Activated CD4-positive, CD25-positive, alpha-beta regulatory T cell (primary cell): ENCODE results near the gene NDUFC2.
"Not testable (repeated sequence)": the region's sequence is repeated elsewhere in the genome, so short reads cannot be mapped to it uniquely, and the experiment has no call there.

Source experiments
- DNase-seq, 4 experiments: peaks; one replicate each; lab custom pipeline; 2025; lab: John Stamatoyannopoulos, UW

The NDUFC2 gene

DNA sequence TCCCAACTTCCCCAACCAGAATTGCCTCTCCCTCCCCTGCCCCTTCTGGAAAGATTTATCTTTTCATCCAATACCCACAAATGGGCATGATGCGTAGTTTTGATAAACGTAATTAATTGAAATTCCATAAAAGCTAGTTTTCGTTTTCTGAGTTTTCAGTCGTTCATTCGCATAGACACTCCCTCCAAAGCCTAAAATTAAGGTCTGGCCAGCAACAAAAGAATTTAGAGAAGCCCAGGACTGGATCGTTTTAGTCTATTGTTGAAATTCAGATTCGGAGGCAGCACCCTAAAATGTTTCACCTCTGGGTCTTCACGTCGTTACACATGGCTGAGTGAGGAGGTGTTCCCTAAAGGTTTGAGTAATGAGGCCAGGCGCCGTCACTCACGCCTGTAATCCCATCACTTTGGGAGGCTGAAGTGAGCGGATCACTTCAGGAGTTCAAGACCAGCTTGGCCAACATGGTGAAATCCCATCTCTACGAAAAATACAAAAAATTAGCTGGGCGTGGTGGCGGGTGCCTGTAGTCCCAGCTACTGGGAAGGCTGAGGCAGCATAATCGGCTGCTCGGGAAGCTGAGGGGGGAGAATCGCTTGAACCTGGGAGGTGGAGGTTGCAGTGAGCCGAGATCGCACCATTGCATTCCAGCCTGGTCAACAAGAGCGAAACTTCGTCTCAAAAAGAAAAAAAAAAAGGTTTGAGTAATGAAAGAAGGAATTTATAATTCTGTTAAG, 589 bp upstream of the NDUFC2 start:
- DNase-seq = no peak

DNA sequence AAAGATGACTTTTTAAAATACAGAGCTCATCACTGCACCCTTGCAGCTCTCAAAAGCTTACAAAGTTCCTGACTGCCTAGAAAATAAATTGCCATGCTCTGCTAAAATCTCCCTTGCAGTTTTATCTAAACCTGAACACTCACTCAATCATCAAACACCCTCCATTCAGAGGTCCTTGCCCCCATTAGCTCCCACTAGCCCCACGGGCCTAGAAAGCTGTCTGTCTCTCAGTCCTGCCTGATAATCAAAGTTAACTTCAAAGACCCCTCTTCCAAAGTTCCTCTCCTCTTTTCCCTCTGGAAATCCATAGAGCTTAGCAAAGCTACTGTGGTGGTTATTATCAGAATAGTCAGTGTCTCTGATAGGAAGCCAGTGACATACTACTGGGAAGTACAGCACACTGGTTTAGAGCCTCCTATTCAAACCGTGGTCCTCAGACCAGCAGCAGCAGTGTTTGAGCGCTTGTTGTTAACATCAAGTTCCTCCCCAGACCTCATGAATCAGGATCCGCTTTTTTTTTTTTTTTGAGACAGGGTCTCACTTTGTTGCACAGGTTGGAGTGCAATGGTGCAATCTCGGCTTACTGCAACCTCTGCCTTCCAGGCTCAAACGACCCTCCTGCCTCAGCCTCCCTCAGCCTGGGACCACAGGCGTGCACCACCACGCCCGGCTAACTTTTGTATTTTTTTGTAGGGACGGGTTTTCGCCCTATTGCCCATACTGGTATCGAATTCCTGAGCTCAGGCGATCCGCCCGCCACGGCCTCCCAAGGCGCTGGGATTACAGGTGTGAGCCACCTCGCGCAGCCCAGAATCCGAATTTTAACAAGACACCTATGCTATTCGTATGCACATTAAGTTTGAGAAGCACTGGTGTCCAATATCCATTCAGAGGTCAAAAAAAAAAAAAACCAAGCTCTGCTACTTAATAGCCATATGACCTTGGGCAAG, 1.2 kb downstream of the NDUFC2 start:
- no peak for DNase-seq

DNA sequence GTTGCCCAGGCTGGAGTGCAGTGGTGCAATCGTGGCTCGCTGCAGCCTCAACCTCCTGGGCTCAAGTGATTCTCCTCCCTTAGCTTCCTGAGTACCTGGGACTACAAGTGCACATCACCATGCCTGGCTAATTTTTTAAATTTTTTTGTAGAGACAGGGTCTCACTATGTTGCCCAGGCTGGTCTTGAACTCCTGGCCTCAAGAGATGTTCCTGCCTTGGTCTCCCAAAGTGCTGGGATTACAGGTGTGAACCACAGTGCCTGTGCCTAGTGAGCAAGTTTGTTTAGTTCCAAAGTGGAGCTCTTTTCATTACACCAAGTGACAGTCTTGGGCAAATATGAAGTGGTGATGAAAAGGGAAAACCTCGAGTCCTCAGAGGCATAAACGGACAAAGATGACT, 2.1 kb downstream of the NDUFC2 start:
- DNase-seq = not testable (repeated sequence)

DNA sequence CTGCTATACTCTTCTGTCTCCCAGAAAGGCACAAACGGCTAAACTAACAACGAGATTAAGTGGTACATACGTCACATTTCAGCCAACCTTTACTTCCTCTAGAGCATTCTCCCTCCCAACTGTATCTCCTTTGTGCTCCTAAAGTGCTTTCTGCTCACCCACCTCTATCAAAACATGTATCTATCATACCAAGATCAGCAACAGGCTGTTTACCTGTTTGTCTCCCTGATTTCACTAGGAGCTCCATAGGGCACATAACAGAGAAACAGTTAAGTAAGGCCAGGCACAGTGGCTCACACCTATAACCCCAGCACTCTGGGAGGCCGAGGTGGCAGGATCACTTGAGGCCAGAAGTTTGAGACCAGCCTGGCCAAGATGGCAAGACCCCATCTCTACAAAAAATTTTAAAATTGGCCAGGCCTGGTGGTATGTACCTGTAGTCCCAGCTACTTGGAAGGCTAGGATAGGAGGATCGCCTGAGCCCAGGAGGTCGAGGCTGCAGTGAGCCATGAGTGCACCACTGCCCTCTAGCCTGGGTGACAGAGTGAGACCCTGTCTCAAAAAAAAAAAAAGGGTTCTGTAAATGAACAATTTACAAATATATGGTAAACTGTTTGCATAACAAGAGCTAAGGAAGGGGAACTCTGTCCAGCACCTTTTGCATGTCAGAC, 2.8 kb downstream of the NDUFC2 start:
- no peak for DNase-seq

DNA sequence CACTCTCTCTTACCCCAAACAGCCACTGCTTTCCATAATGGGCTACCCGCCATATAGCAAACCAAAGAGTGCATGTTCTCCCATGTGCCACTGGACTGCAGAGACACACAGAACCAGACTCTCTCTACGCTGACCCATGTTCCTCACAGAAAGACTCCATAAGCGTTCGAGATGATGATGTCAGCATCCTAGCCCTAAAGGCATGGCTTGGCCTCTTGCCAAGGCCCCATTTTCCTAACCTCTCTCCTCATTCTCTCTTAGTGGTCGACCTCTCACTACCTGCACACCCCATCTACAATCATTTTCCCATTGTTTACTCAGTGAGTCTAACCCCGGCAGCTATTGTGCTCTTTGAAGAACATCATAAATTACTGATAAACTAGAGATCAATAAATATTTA, 4.9 kb downstream of the NDUFC2 start:
- no peak for DNase-seq

- no peak for DNase-seq
These were observed 7.2 kb downstream of the NDUFC2 start for GRCh38 chr11:78072455-78072854.

DNA sequence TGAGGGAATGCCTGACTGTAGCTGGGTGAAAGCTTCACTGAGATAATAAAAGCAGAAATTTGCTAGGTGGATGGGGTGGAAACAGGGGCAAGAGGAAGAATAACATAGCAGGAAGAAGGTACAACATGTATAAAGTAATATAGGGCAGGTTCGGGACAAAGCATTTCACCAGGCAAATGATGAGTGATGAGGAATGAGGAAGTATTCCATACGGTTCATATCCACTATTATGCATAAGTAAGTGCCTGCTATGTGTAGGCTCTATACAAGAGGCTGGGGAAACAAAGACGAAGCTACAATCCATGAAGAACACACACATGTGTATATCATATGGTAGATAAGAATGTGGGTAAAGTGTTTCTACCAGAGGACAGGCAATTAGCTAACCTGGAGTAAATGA, 7.9 kb downstream of the NDUFC2 start:
- DNase-seq = no peak

DNA sequence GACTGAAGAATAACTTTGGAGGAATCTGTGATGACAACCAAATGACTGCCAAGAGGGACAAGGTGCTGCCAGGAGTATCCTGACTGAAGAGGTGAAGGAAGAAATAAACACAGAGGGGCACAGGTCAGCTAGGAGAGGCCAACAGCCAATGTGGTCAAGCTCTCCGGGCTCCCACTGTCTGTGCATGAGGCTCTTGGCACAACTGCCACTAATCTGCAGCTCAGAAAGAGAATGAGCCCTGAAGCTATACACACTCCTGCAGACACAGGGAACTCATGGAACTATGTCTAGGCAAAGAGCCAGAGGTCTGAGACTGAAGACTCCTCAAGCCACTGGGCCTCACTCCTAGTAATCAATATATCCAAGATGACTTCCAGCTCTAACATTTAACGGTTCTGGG, 9.0 kb downstream of the NDUFC2 start:
- DNase-seq = no peak

GRCh38 chr11:78069465-78069864, 10.2 kb downstream of the NDUFC2 start:
- no peak for DNase-seq

DNA sequence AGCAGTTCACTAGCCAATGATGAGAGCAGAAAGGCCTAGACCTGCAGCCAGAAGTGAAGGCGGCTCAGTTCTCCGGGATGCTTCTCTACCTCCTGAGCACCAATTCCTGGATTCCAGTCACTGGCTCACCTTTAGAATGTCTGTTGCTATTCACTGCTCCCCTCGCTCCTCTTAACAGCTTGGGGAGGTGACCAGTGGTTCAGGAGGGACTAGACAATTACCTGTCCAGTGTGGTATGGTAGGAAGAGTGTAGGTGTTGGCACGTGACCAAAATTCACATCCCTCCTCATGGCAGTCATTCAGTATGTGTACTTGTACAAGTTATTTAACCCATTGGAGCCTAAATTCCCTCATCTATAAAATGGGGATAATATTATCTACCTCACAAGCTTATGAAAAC, 12.0 kb downstream of the NDUFC2 start:
- no peak for DNase-seq

- DNase-seq = no peak
These were observed 13.2 kb downstream of the NDUFC2 start for GRCh38 chr11:78066471-78066870.

GRCh38 chr11:78065203-78065602, 14.5 kb downstream of the NDUFC2 start:
- no peak for DNase-seq

GRCh38 chr11:78063440-78064181, 16.1 kb downstream of the NDUFC2 start, which contains the start of gene THRSP:
Gene THRSP (plus strand): TSS chr11:78063861. CDS start chr11:78063882, 21 bp downstream.
- DNase-seq = no peak

- DNase-seq = no peak
These were observed 17.0 kb downstream of the NDUFC2 start for GRCh38 chr11:78062671-78063070.

DNA sequence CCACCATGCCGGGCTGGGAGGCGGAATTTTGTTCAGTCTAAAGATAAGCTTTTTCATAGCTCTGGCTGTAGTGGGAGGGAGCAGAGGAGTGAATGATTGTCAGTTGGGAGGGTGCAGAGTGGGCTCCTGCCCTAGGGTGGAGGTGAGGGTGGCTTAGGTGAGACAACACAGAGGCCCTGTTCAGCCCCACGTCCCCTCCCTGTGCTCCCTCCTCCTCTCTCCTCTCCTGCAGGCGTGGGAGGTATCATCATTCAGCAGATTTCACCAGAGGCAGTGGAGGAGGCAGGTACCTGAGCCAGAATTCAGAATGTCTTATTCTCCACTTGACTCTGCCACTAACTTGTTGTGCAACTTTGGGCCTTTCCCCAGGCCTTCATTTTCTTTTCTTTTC, 17.7 kb downstream of the NDUFC2 start:
- no peak for DNase-seq

DNA sequence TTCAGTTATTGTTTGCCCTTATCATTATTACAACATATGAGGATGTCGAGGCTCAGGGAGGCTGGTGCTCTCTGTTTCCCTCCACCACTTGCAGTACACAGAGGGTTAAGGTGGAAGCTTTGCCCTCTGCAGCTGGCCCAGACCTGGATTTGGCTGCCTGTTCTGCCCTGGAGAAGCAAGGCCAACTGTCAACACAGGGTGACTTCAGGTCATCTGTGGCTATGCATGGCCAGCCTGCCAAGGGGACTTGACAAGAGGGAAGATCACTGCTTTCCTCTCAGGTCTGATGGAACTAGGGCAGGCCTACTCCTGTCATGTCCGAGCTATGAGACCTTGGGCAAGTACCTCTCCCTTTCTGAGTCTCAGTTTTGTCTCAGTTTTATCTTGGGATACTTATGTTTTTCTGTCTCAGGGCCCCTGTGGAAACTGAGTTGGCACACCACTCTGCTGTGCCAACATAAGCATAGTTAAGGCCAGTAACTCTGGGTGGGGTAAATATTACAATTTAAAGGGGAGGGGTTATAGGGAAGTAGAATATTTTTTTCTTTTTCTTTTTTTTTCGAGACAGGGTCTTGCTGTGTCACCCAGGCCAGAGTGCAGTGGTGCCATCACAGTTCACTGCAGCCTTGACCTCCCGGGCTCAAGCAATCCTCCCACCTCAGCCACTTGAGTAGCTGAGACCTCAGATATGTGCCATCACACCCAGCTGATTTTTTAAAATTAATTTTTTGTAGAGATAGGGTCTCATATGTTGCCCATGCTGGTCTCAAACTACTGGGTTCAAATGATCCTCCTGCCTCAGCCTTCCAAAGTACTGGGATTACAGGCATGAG, 18.4 kb downstream of the NDUFC2 start:
- DNase-seq = no peak

GRCh38 chr11:78060533-78060932, 19.1 kb downstream of the NDUFC2 start:
- no peak for DNase-seq

DNA sequence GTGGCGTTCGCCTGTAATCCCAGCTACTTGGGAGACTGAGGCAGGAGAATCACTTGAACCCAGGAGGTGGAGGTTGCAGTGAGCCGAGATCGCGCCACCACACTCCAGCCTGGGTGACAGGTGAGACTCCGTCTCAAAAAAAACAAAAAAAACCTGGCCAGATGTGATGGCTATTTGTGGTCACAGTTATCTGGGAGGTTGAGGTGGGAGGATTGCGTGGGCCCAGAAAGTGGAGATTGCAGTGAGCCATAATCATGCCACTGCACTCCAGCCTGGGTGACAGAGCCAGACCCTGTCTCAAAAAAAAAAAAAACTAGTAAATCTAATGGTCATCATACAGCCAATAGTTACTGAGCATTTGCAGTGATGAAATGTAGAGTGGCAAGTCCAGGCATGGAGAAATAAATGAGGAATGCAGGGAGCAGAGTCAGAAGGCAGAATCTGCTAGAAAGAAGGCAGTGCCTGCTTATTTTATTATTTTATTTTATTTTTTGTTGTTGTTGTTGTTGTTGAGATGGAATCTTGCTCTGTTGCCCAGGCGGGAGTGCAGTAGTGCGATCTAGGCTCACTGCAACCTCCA, 19.8 kb downstream of the NDUFC2 start:
- DNase-seq = not testable (repeated sequence)

GRCh38 chr11:78057462-78058055, 22.1 kb downstream of the NDUFC2 start:
- no peak for DNase-seq

DNA sequence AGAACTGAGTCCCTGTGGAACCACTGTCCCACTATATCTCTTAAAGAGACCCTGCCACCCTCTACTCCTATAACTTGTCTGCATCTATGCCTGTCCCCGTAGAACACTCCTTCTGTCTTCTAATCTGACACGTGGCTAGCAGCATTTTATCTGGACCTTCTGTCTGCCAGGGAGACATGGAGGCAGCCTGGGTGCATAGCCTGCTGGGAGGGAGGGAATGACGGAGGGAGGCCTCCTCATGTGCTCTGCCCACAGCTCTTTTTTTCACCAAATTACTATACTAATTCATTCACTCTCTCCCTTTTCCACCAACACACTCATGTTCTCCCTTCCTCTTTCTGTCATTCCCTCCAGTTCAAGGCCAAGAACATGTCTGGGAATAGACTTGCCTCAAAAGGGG, 23.6 kb downstream of the NDUFC2 start:
- no peak for DNase-seq
